ENCODE measurements around the gene KCNH3. TPM values are rescaled to one million over a fixed set of nuclear protein-coding genes. Genes with fewer than 3 reads are reported as not detected.

Gene KCNH3
- total RNA-seq, 1 experiment from 2014 or later, result 0.26 TPM

DNA sequence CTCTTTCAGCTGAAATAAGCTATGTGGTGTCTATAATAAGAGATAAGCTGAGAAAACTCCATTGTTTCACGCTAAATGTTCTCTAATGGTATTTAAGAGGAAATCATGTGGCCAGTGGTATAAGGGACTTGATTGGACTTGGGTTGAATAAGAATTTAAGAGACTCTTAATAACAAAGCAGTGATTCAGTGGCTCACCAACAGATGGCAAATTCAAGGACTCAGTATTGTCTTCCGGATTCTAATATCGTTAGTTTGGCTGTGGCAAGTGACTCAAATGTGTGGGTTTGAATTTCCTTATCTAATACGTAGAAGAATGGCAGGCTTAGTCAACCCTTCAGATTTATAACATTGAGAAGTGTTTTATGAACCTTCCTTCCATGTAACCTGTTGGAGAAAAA, 49.1 kb upstream of the KCNH3 start:
- H2AK5ac ChIP-seq (ENCODE audit: insufficient read length, low read length), result no peak overlapping the region
- no peak overlapping the region for H3K14ac ChIP-seq (ENCODE audit: insufficient read depth, low read length)
- no peak overlapping the region for H2AFZ ChIP-seq (ENCODE audit: low read length)
- no peak overlapping the region for H3K4ac ChIP-seq (ENCODE audit: low read depth, low read length)
- TF ChIP-seq, protein P1, sequence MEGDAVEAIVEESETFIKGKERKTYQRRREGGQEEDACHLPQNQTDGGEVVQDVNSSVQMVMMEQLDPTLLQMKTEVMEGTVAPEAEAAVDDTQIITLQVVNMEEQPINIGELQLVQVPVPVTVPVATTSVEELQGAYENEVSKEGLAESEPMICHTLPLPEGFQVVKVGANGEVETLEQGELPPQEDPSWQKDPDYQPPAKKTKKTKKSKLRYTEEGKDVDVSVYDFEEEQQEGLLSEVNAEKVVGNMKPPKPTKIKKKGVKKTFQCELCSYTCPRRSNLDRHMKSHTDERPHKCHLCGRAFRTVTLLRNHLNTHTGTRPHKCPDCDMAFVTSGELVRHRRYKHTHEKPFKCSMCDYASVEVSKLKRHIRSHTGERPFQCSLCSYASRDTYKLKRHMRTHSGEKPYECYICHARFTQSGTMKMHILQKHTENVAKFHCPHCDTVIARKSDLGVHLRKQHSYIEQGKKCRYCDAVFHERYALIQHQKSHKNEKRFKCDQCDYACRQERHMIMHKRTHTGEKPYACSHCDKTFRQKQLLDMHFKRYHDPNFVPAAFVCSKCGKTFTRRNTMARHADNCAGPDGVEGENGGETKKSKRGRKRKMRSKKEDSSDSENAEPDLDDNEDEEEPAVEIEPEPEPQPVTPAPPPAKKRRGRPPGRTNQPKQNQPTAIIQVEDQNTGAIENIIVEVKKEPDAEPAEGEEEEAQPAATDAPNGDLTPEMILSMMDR (conservative IDR thresholded peaks at IDR 0.05), result peak; percentile 23; the same call in 1 of the 3 replicates
- H2BK20ac ChIP-seq (ENCODE audit: low read depth, low read length, poor library complexity, severe bottlenecking), result no peak overlapping the region
- H4K5ac ChIP-seq (ENCODE audit: insufficient read length, low read depth, low read length), result no peak overlapping the region
- no peak overlapping the region for H2BK12ac ChIP-seq (ENCODE audit: insufficient read length, low read depth, low read length)
- H2BK15ac ChIP-seq (ENCODE audit: low read depth, low read length), result no peak overlapping the region
- no peak overlapping the region for H3K18ac ChIP-seq (ENCODE audit: insufficient read length, low read depth, low read length)
- no peak overlapping the region for H3K23ac ChIP-seq (ENCODE audit: insufficient read length, low read depth, low read length)
- no peak overlapping the region for H4K8ac ChIP-seq (replicated peaks; ENCODE audit: insufficient read length, low read depth, low read length)
- Mint-ChIP-seq H3K27me3 (ENCODE audit: low read depth) (no peaks in the 10 kb centered on the region), H3K36me3 (ENCODE audit: insufficient read depth in 1 of 3, low read depth in 3 of 3) (peaks cover 3 to 16% (median 11%) of the 10 kb centered on the region in 3 experiments; a peak in 6 of 7 replicates), H3K4me3 (no peak overlapping the region), H3K9me3 (no peaks in the 10 kb centered on the region), H3K27ac (peak overlapping the region in 2 of 3 experiments; percentile 5 to 25; a peak in 2 of 7 replicates), H3K4me1 (peaks cover 13 to 15% of the 10 kb centered on the region in 2 experiments)
- no peaks in the 10 kb centered on the region for H3K27me3 ChIP-seq (ENCODE audit: insufficient read depth, low read length)
- no peak overlapping the region for H3K4me2 ChIP-seq (ENCODE audit: insufficient read depth, insufficient read length, low read length)
- no CpG with 5 or more reads among the region's 4 CpGs for WGBS (ENCODE audit: extremely low coverage, insufficient read length, low lambda C conversion rate)
- no peaks in the 10 kb centered on the region for H3K9me3 ChIP-seq (ENCODE audit: control insufficient read depth, low read depth, low read length)
- no peak overlapping the region for H2BK120ac ChIP-seq (ENCODE audit: low read depth, low read length, poor library complexity, severe bottlenecking)
- H3T11ph ChIP-seq (ENCODE audit: low read length), result no peak overlapping the region
- no peaks in the 10 kb centered on the region for H3K23me2 ChIP-seq (ENCODE audit: insufficient read length, low read depth, low read length, poor library complexity, severe bottlenecking)
- peaks cover 2% of the 10 kb centered on the region; the same call in 1 of the 2 replicates for H3K4me1 ChIP-seq (ENCODE audit: insufficient read depth, low read length)
- H4K91ac ChIP-seq (ENCODE audit: insufficient read length, low read depth, low read length), result no peak overlapping the region
- H3K56ac ChIP-seq (ENCODE audit: insufficient read length, low read depth, low read length), result no peak overlapping the region
- no peak overlapping the region for H3K9ac ChIP-seq (ENCODE audit: extremely low read depth, insufficient read length, low read length)
- no peaks in the 10 kb centered on the region for H3K79me2 ChIP-seq (ENCODE audit: insufficient read depth, low read length)
- no peak overlapping the region for H3K27ac ChIP-seq (ENCODE audit: insufficient read length, low read depth, low read length)
- no peaks in the 10 kb centered on the region for H3K79me1 ChIP-seq (ENCODE audit: insufficient read depth, low read depth, low read length, poor library complexity, severe bottlenecking)
- no peak for DNase-seq
- H2BK5ac ChIP-seq (ENCODE audit: insufficient read length, low read length), result no peak overlapping the region
- no peaks in the 10 kb centered on the region for H4K20me1 ChIP-seq (ENCODE audit: control insufficient read depth, insufficient read depth, insufficient read length)

Measured in H9 (cell line).